Thyroid gland (tissue), 4 donors: ENCODE measurements around the gene BTRC.

Experiments
- CTCF ChIP-seq, 6 experiments: fragments of 200-600 bp in 3 of 6; fragments of 450-650 bp in 3 of 6; sonication (generic) in 3 of 6; IDR thresholded peaks; one replicate each; pipeline ENCODE4 v1.5.1; 2016 to 2019; ENCODE audit warnings: antibody characterized with exemption in 6 of 6, mild to moderate bottlenecking in 2 of 6, inconsistent platforms in 1 of 6, moderate library complexity in 1 of 6
- POLR2A ChIP-seq, 2 donors: fragments of 450-650 bp; IDR thresholded peaks; one replicate each; pipeline ENCODE4 v1.6.1; 2017; ENCODE audit warnings: antibody characterized with exemption in 2 of 2, mild to moderate bottlenecking in 2 of 2, moderate library complexity in 1 of 2

GRCh38 chr10:101572126-101572525, 218.2 kb downstream of the BTRC start:
- no peak for TF ChIP-seq CTCF (IDR thresholded peaks at IDR 0.05)
- no peak for TF ChIP-seq POLR2A (IDR thresholded peaks at IDR 0.05)
